Measurements from ENCODE around the gene RRAS2.

RRAS2 gene

DNA sequence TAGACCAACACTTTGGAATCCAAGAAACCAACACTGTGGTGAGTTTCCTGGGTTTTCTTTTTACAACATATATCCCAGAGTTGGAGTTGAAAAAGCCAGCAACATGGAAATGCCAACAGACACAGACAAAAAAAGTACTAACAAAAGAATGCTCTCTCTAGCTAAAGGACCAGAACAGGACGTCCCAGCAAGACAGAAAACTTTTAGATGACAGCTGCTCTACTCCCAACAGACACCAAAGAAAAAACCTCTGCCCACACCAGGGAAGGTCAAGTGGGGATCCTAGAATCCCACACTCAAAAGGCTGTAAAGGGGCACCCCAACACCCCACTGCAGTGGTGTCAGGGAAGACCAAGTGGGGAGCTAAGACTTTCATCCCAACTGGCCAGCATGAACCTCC, 23.3 kb downstream of the RRAS2 start:
- DNase-seq, result no peak

DNA sequence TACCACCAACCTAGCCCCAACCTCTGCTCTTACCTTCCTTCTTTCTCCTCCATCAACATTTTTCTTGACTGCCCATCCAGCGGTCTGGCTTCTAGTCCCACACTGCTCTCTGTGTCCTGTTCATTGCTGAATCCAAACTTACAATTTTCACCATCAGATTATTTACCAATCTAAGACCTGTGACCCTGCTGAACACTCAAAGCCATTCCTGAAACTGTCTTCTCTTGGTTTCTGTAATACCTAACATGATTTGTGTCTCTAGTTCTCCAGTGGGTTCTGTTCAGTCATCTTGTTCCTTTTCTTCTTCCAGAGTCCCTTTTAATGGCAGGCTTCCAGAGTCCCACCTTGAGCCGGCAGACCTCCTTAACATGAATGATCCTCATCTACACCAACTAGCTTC, 24.1 kb downstream of the RRAS2 start:
- no peak for DNase-seq

DNA sequence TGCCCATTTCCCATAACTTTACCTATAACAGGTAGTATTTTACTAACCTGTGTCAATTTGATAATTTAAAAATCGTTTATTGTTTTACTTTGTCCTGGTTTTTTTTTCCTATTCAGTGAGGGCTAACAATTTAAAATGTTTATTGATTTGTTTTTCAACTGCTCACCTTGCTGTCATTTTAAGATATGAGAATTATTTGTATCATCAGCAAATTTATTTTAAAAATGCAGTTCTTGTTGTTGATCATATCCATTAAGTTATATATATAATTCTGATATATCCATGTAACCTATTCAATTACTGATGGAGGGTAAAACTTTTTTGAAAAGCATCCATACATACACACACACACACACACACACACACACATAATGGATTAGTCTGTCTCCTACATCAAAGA, 24.8 kb downstream of the RRAS2 start:
- DNase-seq, result no peak

DNA sequence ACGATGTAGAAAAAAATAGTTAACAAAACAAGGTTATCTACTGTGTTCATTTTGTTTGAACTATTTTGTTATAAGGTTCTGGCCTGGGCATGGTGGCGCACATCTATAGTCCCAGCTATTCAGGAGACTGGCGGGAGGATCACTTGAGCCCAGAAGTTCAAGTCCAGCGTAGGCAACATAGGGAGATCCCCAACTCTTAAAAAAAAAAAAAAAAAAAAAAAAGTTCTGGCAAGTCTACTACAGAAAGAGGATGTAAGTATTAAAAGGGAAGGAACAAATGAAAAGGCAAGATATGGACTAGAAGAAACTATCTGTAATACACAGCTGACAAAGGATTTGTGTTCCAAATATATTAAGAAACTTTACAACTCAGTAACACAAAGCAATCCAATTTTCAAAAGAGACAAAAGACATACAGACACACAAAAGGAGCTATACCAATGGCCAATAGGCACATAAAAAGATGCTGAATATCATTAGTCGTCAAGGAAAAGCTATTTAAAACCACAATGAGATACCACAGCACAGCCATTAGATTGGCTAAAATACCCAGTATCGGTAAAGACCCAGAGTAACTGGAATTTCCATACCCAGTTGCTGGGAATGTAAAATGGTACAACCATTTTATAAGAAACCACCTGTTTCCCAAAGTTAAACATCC, 27.4 kb downstream of the RRAS2 start:
- DNase-seq, result no peak

DNA sequence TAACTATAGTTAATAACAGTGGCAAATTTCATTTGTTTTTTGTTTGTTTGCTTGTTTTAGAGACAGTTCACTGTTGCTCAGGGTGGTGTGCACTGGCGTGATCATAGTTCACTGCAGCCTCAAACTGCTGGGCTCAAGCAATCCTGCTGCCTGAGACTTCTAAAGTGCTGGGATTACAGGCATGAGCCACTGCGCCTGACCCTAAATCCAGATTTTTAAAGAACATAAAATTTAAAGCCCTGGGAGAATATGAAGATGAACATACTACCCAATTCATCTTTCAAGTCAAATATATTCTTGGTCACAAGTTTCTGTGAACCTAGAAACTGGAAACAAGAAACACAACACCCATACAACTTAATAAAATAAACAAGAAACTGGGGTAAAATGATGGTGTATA, 28.1 kb downstream of the RRAS2 start:
- no peak for DNase-seq

DNA sequence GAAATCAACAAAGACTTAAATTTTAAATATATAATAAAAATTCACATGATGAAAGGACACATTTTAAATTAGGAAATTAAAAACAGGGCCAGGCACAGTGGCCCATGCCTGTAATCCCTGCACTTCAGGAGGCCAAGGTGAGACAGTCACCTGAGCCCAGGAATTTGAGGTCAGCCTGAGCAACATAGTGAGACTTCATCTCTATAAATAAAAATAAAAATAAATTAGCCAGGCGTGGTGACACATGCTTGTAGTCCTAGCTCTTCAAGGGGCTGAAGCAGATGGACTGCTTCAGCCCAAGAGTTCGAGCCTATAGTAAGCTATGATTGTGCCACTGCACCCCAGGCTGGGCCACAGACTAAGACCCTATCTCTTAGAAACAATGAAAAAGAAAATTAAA, 29.3 kb downstream of the RRAS2 start:
- DNase-seq, result no peak

DNA sequence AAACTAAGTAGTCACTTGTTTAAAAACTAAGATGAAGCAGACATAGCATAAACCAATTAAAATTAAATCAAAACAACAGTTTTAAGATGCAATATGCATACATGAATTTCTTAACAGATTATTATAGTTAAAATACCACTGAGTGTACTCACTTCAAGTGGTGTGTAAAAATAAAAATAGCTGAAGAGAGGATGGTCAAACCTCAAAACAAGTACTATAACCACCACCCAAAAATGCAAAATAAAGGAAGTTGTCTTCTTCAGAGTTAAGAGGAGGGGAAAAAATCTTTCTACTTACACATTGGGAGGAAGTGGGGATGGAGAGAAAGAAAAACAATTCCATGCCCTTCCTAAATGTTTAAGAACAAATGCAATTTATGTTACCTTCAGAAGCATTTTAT, 31.9 kb downstream of the RRAS2 start:
- DNase-seq, result no peak

DNA sequence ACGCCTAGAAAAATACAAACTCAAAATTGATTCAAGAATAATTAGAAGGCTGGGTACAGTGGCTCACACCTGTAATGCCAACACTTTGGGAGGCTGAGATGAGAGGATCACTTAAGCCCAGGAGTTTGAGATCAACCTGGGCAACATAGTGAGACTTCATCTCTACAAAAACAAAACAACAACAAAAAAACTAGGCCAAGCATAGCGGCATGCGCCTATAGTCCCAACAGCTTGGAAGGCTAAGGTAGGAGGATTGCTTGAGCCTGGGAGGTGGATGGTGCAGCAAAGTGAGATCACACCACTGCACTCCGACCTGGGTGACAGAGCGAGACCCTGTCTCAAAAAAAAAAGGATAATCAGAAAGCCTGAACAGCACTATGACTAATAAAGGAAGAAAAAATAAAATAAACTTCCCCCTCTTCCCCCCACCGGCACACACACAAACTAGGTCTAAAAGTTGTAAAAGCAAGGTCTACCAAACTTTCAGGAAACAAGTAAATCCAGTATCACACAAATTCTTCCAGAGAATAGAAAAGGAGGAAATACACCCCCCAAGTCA, 35.8 kb downstream of the RRAS2 start:
- no peak for DNase-seq

DNA sequence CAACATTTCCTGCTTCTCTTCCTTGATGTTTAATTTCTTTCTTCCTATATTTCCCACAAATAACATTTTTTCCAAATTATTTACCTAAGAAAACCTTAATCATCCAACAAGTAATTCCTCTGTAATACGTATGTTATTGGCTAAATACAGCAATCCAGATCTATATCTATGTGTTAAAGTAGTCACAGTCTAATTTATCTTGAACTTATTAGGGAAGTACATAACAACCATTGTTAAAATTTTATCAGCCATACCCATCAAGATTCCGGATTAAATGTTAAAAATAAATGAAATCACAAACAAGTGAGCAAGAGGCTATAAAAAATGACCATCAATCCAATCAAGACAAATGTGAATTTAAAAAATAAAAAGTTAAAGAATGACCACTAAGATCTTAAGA, 36.5 kb downstream of the RRAS2 start:
- DNase-seq, result no peak

DNA sequence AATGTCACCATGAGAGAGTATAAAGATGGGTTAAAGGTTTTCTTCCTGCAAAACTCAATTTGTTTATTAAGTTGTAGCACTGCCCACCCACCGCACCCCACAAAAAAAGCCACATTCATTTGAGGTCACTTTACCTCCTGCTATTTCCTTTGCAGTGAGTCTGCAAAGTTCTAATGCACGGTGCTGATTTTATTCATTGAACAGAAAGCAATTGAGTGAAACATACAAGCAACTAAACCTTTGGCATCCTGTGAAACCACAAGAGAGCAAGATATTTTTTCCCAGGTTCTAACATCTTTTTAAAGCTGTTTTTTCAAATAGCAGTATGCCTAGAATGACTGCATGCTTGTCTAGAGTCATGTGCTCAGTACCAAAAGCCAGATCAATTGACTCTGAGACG, 39.0 kb downstream of the RRAS2 start:
- no peak for DNase-seq

DNA sequence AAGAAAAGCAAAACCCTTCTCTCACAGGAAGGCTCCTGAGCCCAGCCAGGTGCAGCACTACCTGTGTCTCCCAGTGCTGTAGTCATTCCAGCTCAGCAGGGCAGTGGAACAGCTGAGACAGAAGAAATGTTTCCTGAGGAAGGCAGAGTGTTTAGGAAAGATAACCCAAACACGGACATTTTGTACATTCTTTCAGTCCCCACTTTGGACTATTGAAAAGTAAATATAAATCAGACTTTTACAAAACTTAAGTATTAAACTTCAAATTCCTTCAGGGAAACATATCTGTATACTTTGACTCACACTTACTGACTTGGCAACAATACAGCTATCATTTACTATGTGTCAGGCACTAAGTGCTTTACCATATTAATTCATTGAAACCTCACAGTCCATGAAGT, 40.4 kb downstream of the RRAS2 start:
- DNase-seq, result no peak

DNA sequence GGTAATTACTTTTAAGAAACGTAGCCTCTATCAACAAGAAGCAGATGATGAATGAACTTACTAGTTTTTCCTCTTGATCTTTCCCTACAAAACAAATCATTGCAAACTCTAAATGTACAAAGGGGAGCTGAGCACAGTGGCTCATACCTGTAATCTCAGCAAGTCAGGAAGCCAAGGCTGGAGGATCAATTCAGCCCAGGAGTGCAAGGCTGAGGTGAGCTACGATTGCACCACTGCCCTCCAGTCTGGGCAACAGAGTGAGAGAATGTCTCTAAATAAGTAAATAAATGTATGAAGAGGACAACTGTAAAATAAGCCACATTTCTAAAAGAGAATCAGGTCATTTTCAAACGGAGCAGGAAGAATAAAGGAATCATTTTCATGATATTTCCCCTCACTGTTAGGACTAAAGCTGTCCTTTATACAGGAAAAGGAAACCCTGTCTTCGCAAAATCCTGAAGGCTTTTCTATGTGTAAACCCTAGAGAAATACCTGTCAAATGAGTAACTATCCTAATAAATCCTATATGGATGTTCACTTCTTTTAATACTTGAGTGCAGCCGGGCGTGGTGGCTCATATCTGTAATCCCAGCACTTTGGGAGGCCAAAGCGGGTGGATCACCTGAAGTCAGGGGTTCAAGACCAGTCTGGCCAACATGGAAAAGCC, 41.2 kb downstream of the RRAS2 start:
- no peak for DNase-seq

DNA sequence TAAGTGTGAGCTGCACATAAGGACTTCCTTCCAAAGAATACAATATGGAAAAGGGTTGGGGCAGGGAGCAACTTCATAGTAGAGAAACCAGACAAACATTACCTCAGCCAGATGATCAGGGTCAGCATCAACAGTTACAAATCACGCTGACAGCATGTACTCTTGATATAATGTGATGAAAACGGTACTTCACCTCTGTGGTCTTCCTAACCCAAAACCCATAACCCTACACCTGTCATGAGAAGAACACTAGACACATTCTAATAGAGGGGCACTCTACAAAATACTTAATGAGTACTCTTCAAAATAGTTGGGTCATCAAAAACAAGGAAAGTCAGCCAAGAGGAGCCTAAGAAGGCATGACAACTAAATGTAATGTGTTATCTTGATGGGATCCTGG, 43.9 kb downstream of the RRAS2 start:
- no peak for DNase-seq

DNA sequence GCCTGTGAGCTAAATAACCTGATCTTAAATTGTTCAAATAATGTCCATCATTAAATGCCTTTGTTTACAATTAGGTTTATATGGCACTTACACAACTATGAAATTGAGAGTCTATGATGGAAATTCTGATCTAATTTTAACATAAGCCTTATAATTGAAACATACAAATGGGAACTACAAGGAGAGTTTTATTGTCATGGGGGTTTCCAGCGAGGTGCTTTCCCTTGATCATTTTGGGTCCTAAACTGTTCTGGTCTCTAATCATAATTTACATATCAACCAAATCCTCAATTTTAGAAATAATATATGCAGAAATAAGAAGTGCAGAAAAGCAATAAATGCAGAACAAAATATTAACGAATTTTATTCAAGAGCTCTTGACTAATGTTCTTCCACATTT, 44.9 kb downstream of the RRAS2 start:
- DNase-seq, result no peak

DNA sequence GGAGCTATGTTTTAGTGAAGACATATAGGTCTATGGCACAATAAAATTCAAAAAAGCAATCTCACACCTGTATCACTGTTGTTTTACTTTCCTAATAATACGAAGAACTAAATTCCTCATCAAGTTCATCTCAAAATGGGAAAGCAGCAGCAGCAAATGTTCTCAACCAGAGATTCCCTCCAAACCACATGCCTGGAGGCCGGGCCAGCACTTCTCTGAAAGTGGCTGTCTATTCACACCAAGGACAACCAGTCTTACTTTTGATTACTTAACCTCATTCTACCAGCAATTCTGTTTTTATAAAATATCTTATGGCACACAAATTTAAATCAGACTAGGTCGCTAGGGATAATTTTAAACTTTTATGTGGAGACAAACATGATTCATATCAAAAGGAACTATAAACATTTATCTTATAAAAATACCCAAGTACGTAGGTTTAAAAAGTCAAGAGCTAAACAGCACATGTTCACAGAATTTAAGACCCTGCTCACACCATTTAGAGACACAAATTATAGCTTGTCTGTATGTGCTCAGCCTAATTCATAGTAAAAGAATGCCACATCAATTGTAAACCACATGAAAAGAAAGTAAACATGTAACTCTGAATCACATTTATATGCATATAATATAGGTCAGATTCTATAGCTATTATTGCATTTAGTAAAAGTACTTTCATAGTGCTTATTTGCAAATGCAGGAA, 46.1 kb downstream of the RRAS2 start:
- no peak for DNase-seq

DNA sequence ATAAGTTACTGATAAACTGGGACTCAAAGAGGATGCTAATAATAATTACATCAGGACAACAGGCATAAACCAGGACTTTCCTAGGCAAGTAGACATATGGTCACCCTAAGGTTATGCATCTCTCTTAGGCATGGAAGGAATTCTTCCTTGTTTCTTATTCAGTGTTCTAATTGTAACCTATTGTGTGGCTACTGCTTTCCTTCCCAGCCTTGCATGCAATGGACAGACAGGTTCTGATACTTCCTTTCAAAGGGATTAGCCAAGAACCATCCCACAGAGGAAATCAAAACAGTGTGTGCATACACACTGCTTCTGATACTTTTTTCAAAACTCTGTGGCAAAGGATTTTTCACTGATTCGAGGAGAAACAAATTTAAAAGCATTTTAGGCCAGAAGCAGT, 48.3 kb downstream of the RRAS2 start:
- no peak for DNase-seq

DNA sequence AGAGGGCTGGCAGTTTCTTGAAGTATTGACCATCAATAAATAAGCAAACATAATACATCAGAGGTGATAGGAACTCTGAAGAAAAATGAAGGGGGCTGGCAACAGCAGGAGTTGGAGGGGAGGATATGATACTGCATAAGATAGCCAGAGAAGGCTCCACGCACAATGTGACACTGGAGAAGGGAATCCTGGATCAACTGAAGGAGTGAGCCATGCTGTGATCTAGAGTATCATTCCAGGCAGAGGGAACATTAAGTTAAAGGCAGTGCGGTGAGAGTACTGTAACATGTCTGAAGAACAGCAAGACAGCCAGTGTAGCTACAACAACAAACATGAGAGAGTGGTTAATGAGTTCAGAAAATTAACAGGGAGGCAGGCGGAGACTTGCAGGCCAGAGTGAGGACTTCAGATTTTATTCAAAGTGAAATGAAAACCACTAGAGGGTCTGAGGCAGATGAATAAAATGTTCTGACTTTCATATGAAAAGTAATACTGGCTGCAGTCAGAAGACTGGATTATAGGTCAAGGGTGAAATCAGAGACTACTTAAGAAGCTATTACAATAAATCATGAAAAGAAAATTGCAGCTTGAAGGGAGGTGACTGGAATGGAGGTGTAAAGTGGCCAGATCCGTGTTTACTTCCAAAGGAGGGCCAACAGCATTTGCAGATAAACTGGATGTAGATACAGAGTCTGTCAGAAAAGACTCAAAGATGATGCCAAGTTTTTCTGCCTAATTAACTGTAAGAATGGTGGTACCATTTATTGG, 49.4 kb downstream of the RRAS2 start:
- DNase-seq, result no peak

DNA sequence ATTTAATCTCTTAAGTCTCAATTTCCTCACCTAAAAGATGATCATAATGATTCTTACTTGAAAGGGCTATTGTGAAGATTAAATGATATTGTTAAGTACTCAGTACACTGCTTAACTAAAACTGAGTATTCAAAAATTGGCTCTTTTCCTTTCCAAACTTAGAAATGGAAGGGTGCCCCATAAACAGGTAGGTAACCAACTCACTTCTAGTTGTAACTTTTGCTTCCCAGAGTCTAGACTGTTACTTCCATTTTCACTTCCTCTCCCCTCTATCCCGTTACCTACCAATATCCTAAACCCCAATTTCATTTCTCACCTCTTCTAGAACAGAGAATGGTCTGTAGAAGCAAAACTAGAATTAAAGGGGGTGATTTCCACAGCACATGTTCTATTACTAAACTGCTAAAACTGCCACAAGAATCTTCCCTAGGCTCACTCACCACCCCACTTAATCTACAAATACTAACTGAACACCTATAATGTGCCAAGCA, 50.0 kb downstream of the RRAS2 start:
- no peak for DNase-seq

DNA sequence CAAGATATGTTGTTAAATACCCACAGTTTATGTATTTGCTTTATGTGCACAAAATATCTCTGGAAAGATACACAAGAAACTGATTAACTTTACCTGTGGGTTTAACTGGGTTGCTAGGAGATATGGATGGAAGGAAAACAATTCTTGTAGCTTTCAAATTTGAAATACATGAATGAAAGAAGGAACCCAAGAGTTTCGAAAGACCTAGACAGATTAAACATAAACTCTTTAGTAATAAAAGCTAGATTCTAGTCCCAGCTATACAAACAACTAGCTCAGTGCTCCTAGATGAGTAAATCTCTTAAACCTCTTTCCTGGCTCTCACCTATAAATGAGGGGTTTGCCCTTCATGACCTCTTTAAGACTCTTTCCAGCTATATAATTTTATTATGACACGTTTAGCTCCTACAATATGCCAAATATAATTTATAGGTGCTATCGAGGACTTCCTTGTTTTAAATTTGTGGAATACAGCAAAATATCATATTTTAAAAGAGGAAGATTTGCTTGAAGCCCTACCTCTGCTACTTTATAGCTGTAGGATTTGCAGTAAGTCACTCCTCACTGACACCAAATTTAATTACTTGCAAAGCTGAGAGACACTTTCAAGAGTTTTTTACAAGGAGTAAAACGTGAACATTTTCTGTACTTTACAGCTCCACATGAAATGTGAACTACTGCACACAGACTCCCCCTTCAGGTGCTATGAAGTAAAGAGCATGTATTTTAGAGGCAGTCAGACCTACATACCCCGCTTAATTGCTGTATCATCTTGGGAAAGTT, 50.7 kb downstream of the RRAS2 start:
- no peak for DNase-seq

DNA sequence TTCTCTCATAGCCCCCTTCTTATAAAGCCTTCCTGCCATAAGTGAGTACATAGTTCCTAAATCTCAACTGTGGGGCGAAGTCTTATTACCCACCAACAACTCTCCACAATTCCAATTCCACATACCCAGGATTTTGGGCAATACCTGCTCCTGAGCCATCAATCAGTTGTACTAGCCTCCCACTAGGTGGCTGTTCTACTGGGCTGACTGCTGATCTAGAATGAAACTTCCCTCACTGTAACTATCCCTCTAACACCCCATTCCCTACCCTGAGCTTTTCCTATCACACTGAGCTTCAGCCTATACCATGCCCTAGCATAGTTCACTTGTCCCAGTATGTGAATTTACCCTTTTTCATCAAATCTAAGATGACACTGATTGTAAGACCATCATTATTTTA, 52.5 kb downstream of the RRAS2 start:
- no peak for DNase-seq

DNA sequence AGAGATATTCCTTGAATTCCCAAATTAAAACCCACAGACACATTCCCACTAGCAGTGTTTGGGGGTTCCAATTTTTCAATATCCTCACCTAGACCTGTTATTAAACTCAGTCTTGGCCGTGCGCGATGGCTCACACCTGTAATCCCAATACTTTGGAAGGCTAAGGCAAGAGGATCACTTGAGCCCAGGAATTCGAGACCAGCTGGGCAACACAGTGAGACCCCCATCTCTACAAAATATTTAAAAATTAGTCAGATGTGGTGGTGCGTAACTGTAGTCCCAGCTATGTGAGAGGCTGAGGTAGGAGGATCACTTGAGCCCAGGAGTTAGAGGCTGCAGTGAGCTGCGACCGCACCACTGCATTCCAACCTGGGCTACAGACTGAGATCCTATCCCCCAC, 53.3 kb downstream of the RRAS2 start:
- no peak for DNase-seq

DNA sequence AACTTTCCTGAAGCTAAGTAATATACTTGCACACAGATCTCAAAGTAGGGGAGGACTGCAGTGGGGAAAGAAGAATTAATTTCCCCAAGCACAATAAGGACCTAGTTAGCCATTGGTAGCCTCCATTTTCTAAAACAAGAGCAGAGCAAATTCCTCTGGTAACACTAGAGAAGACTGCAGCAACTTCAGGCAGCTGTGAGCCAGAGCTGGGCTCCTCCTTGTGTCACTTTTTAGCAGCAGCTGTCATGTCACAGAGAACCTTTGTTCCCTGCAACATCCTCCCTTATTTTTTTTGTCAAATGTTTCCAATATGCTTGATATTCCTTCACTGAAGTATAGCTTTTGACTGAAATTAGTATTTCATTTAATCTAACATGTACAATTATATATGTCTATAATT, 54.4 kb downstream of the RRAS2 start:
- no peak for DNase-seq

Data from left hindlimb (tissue), 1 donor.